ENCODE data around the gene AXIN1.

DNA sequence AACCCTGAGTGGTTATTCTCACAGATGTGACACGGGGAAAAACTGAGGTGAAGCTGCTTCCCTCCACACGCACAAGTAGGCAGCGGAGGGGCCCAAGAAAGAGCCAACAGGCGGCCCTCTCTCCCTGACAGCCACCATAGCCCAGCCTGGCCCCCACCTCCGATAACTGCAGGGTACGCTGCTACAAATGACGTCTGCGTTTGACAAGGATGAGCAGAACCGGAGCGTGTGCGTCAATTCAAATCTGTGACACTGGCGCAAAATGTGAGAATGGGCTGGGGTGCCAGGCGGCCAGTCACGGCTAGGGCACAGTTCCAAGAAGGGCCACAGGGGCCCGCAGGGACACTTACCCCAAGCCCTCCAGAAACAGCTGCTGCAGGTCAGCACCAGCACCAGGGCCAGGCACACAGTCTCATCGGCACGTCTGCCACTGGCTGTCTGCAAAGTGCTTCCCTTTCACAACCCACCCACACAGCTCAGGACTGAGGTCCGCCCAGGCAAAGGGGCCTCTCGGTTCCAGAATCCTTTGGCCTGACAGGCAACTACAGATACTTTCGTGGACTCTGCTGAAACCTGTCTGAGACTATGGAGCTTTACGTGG is 14.4 kb downstream of the AXIN1 start:
- TF ChIP-seq CEBPB (IDR thresholded peaks at IDR 0.05), result no peak
- TF ChIP-seq, protein P1, sequence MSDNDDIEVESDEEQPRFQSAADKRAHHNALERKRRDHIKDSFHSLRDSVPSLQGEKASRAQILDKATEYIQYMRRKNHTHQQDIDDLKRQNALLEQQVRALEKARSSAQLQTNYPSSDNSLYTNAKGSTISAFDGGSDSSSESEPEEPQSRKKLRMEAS (IDR thresholded peaks at IDR 0.05), result no peak
- no peak for TF ChIP-seq EGR1 (IDR thresholded peaks at IDR 0.05)
- TF ChIP-seq CREB1 (IDR thresholded peaks at IDR 0.05; ENCODE audit: low read depth), result no peak
- no peak for TF ChIP-seq EP300 (IDR thresholded peaks at IDR 0.05; ENCODE audit: borderline replicate concordance)
- TF ChIP-seq, protein P2, sequence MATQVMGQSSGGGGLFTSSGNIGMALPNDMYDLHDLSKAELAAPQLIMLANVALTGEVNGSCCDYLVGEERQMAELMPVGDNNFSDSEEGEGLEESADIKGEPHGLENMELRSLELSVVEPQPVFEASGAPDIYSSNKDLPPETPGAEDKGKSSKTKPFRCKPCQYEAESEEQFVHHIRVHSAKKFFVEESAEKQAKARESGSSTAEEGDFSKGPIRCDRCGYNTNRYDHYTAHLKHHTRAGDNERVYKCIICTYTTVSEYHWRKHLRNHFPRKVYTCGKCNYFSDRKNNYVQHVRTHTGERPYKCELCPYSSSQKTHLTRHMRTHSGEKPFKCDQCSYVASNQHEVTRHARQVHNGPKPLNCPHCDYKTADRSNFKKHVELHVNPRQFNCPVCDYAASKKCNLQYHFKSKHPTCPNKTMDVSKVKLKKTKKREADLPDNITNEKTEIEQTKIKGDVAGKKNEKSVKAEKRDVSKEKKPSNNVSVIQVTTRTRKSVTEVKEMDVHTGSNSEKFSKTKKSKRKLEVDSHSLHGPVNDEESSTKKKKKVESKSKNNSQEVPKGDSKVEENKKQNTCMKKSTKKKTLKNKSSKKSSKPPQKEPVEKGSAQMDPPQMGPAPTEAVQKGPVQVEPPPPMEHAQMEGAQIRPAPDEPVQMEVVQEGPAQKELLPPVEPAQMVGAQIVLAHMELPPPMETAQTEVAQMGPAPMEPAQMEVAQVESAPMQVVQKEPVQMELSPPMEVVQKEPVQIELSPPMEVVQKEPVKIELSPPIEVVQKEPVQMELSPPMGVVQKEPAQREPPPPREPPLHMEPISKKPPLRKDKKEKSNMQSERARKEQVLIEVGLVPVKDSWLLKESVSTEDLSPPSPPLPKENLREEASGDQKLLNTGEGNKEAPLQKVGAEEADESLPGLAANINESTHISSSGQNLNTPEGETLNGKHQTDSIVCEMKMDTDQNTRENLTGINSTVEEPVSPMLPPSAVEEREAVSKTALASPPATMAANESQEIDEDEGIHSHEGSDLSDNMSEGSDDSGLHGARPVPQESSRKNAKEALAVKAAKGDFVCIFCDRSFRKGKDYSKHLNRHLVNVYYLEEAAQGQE (IDR thresholded peaks at IDR 0.05; ENCODE audit: low read depth), result no peak
- no peak for TF ChIP-seq NFIC (IDR thresholded peaks at IDR 0.05)

Data from Ishikawa (cell line).